Body of pancreas (tissue), 4 donors: ENCODE measurements around the gene LHX5. TPM values are rescaled to one million over a fixed set of nuclear protein-coding genes. Genes with fewer than 3 reads are reported as not detected.

Experiments
- ATAC-seq: fragments of 150-250 bp; one replicate; pipeline ENCODE4 v1.9.1; 2016
- DNase-seq, 4 donors: peaks; one replicate each; pipeline ENCODE4 v3.0.0-alpha.2; 2019
- H3K27ac ChIP-seq, 4 donors: fragments of 200-600 bp; sonication (generic); 1 replicate in 3 of 4; 2 replicates in 1 of 4; pipeline versions ENCODE4 v1.5.1 to v1.6.1; 2016 to 2019; ENCODE audit warnings: mild to moderate bottlenecking in 1 of 4, mixed read lengths in 1 of 4, moderate library complexity in 1 of 4
- H3K27me3 ChIP-seq, 2 donors: fragments of 200-600 bp; sonication (generic); one replicate each; pipeline ENCODE4 v1.6.0; 2016; ENCODE audit warnings: mild to moderate bottlenecking in 1 of 2
- H3K36me3 ChIP-seq, 2 donors: fragments of 200-600 bp; sonication (generic); replicated peaks in 1 of 2; 2 replicates each; pipeline ENCODE4 v1.5.1; 2016; ENCODE audit warnings: low read depth in 2 of 2; ENCODE audit not compliant: insufficient read depth in 1 of 2
- H3K4me1 ChIP-seq: fragments of 200-600 bp; sonication (generic); one replicate; pipeline ENCODE4 v1.6.0; 2016
- H3K4me3 ChIP-seq, 2 donors: fragments of 200-600 bp; sonication (generic); 1 replicate in 1 of 2; 2 replicates in 1 of 2; pipeline ENCODE4 v1.5.1; 2016 to 2019
- H3K9me3 ChIP-seq, 3 donors: fragments of 200-600 bp; sonication (generic); 1 replicate in 2 of 3; 2 replicates in 1 of 3; pipeline ENCODE4 v1.5.1; 2016
- POLR2A ChIP-seq, 3 donors: fragments of 450-650 bp; IDR thresholded peaks; one replicate each; pipeline ENCODE4 v1.6.1; 2016; ENCODE audit warnings: antibody characterized with exemption in 3 of 3, mild to moderate bottlenecking in 2 of 3
- WGBS, 2 donors: methylation state at CpG; one replicate each; pipeline ENCODE4 v1.1.5; 2017; 5-methylcytosine and 5-hydroxymethylcytosine counted together
- intact Hi-C: fragments of 100-400 bp; cut with DNase I; formaldehyde crosslinking; loops from one replicate; pipeline ENCODE4 v1.15.1; 2023
- total RNA-seq, 2 donors: library from RNA; depleted of rRNA; stranded (reverse); fragments of >200 nt; gene quantifications; one replicate each; pipeline ENCODE4 v1.1.0, GENCODE V29; 2016
- TF ChIP-seq, protein P1 (sequence below), 7 experiments: fragments of 450-650 bp in 4 of 7; fragments of 200-600 bp in 3 of 7; sonication (generic) in 3 of 7; IDR thresholded peaks; one replicate each; pipeline ENCODE4 v1.5.1; 2016 to 2019; ENCODE audit warnings: antibody characterized with exemption in 7 of 7

LHX5 gene
- total RNA-seq, 2 donors from 2014 or later, result not detected

DNA sequence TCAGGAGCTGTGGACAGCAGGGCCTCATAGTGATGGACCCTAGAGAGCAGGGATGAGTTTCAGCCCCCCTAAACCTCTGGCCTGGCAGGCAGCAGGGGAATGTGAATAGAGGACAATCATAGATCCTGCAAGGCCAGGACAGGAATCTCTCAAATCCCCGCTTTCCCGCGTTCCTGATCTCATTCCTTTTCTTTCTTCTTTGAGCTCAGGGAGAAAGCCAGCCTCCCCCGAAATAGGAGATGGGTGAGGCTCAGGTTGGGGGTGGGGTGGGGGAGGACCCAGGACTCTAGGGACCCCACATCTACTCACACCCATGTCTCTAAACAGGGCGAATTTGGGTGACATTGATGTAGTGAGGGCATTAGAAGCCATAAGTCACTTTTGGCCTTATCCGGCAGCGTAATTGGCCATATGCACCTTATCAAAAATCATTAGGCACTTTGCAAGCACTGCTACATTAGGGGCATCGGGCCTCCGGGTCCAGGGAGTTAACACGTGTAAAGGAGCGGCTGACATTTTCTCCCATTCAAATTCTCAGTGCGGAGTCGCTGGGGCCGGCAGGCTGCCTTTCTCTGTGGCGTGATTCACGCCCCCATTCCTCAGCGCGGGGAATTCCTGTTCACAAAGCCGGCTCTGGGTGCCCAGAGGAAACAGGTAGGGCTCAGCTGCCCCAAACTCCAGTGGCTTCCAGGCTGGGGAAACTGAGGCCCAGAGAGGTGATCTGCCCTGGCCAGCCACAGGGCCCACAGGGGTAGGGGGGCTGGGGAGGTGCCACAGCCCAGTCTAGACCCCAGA, 1.5 kb downstream of the LHX5 start:
- 1 to 4% methylated on average over 11 to 19 of the region's 19 CpGs for WGBS, 2 donors
- DNase-seq (no peak), ATAC-seq (no peak)
- no peak overlapping the region for H3K4me3 ChIP-seq
- intact Hi-C loops, result loop anchor here (10.0 kb wide), 1 partner anchor 445 kb away; no protein-coding TSS in a partner anchor
- H3K27me3 ChIP-seq, result peaks cover 0 to 34% of the 10 kb centered on the region in 2 donors
- no peak for TF ChIP-seq POLR2A (IDR thresholded peaks at IDR 0.05)
- TF ChIP-seq, protein P1, sequence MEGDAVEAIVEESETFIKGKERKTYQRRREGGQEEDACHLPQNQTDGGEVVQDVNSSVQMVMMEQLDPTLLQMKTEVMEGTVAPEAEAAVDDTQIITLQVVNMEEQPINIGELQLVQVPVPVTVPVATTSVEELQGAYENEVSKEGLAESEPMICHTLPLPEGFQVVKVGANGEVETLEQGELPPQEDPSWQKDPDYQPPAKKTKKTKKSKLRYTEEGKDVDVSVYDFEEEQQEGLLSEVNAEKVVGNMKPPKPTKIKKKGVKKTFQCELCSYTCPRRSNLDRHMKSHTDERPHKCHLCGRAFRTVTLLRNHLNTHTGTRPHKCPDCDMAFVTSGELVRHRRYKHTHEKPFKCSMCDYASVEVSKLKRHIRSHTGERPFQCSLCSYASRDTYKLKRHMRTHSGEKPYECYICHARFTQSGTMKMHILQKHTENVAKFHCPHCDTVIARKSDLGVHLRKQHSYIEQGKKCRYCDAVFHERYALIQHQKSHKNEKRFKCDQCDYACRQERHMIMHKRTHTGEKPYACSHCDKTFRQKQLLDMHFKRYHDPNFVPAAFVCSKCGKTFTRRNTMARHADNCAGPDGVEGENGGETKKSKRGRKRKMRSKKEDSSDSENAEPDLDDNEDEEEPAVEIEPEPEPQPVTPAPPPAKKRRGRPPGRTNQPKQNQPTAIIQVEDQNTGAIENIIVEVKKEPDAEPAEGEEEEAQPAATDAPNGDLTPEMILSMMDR (IDR thresholded peaks at IDR 0.05), result no peak
- no peak overlapping the region for H3K27ac ChIP-seq
- no peaks in the 10 kb centered on the region for H3K36me3 ChIP-seq
- no peaks in the 10 kb centered on the region for H3K9me3 ChIP-seq
- peaks cover 21% of the 10 kb centered on the region for H3K4me1 ChIP-seq

DNA sequence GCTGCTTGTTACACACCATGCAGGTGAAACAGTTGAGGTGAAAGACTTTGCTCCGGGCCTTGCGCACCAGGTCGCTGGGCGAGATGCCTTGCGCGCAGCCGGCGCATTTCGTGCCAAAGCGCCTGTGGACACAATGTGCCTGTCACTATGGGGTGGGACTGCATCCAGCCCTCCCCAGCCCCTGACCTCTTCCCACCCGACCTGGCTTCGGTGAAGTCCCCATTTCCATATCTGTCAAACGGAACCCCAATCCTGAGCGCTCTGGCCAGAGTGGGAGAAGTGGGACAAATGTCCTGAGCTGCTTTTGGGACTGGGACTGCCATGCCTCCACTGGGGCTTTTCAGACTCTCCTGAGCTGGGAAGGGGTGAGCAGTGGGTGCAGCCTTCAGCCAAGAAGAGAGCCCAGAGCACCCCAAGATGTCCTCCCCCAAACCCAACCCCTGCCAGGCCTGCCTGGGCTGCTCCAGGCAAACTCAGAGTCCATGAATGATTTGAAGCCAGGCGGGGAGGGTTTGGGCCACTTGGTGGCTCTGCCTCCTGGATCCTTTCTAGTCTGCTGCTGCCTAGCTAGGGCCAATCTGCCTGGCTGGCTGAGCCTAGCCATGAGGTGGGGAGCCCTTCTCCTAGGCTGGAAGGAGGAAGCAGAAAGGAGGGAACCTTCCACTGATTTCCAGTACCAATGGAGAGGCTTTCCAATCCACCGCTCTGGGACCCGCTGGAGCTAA, 2.3 kb downstream of the LHX5 start:
- Histone ChIP-seq H3K4me3 (no peak overlapping the region), H3K36me3 (no peaks in the 10 kb centered on the region), H3K9me3 (no peaks in the 10 kb centered on the region), H3K4me1 (peaks cover 28% of the 10 kb centered on the region), H3K27me3 (peaks cover 0 to 39% of the 10 kb centered on the region in 2 donors), H3K27ac (no peak overlapping the region)
- 12 to 15% methylated on average over 5 to 17 of the region's 17 CpGs for WGBS, 2 donors
- intact Hi-C loops, result loop anchor here (10.0 kb wide), 1 partner anchor 445 kb away; no protein-coding TSS in a partner anchor
- DNase-seq, result no peak
- ATAC-seq, result no peak
- TF ChIP-seq, protein P1 (IDR thresholded peaks at IDR 0.05), result no peak
- TF ChIP-seq POLR2A (IDR thresholded peaks at IDR 0.05), result no peak

DNA sequence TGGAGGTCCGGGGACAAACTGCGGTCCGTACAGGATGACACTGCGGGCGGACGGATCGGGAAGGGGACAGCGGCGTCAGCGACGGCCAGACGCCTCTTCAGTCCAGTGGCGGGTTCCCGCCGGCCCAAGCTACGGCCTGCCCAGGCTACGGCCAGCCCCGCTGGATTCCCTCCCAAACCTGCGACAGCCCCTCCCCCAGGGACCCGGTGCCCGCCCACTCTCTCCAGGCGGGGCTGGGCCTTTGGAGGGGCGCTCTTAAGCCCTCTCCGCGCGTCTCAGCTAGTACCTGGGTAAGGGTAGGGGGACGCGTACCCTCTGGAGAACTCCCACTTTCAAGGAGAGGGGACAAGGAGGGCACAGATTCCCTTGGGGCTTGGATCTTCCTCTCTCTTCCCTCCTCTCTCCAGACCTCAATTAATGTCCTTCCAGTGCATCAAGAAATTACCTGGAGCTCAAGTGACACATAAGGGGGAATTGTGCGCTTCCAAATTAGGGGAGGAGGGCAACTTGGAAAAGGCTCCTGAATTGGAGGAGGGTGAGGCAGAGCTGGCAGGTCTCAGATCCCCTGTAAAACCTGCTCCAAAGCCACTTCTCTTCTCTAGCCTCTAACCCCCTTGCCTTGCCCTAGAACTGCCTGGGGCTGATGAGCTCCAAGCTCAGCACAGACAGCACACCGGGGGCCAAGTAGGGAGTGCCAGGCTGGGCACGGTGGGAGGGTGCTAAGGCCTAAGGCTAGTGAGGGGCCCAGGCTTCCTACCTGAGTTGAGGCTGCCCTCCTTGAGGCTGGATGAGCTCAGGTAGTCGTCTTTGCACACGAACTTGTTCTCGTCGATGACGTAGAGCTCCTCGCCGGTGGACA, 3.1 kb downstream of the LHX5 start:
- WGBS, 2 donors, result 4 to 9% methylated on average over 8 to 37 of the region's 38 CpGs

More for the DNA sequence above, 3.1 kb downstream of the LHX5 start:
- H3K27me3 ChIP-seq, result peaks cover 0 to 47% of the 10 kb centered on the region in 2 donors
- no peak overlapping the region for H3K27ac ChIP-seq
- peaks cover 36% of the 10 kb centered on the region for H3K4me1 ChIP-seq
- DNase-seq (no peak), ATAC-seq (no peak)
- no peaks in the 10 kb centered on the region for H3K36me3 ChIP-seq
- intact Hi-C loops, result loop anchor here (10.0 kb wide), 1 partner anchor 446 kb away; no protein-coding TSS in a partner anchor
- TF ChIP-seq, protein P1 (IDR thresholded peaks at IDR 0.05), result no peak
- no peak for TF ChIP-seq POLR2A (IDR thresholded peaks at IDR 0.05)
- H3K4me3 ChIP-seq, result no peak overlapping the region
- H3K9me3 ChIP-seq, result no peaks in the 10 kb centered on the region
